Measurements from ENCODE around the gene VPS13C.

The VPS13C gene

GRCh38 chr15:61819386-61819785 is 240.9 kb downstream of the VPS13C start:
- DNase-seq (ENCODE audit: low spot score): no peak

GRCh38 chr15:61818801-61819200 is 241.4 kb downstream of the VPS13C start:
- DNase-seq (ENCODE audit: low spot score): no peak

- DNase-seq (ENCODE audit: low spot score): no peak
These were observed 243.4 kb downstream of the VPS13C start for GRCh38 chr15:61816856-61817255.

- no peak for DNase-seq (ENCODE audit: low spot score)
These were observed 244.7 kb downstream of the VPS13C start for GRCh38 chr15:61815356-61816083.

GRCh38 chr15:61812476-61812875 is 247.8 kb downstream of the VPS13C start:
- DNase-seq (ENCODE audit: low spot score): no peak

- DNase-seq (ENCODE audit: low spot score): no peak
These were observed 248.3 kb downstream of the VPS13C start for GRCh38 chr15:61811952-61812351.

- no peak for DNase-seq (ENCODE audit: low spot score)
These were observed 251.0 kb downstream of the VPS13C start for GRCh38 chr15:61809216-61809615.

- DNase-seq (ENCODE audit: low spot score): no peak
These were observed 252.8 kb downstream of the VPS13C start for GRCh38 chr15:61807281-61807929.

All from pons (tissue), 1 donor.